CD4-positive, alpha-beta T cell treated with Interleukin-6 at 100 ng/mL for 8 hours (primary cell): ENCODE data around the gene WSCD2.

ENCODE experiments used
- DNase-seq: peaks from one replicate; pipeline ENCODE4 v3.0.0-alpha.2; 2020; ENCODE audit warnings: mixed read lengths, low spot score

WSCD2 gene

DNA sequence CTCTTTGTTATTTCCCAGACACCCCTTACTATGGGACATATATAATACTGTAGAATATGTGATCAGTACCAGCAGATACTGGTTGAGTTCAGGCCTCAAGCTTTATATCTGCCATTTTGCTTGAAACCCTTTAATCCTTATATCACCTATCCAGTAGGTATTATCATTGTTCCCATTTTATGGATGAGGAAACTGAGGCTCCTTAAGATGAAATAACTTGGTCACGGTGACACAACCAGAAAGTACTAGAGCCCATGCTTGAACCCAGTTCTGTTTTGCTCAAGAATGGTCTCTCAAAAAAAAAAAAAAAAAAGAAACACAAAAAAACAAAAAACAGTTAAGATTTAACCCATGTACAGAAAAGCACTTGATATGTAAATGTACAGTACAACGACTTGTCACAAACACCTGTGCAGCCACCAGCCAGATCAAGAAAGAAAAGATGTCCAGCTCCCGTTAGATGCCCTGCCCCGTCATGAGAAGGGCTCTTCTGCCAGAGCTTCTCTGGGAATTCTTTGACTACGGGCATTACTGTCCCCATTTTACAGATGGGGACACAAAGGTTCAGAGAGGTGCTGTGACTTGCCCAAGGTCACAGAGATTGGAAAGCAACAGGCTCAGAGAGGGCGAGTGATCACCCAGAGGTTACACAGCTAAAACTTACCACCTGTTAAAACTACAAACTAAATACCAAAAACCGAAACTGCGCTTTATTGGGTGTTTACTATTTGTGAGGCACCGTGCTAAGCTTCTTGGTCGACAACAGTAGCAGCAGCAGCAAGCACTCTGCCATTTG is 669 bp upstream of the WSCD2 start:
- DNase-seq, result no peak

DNA sequence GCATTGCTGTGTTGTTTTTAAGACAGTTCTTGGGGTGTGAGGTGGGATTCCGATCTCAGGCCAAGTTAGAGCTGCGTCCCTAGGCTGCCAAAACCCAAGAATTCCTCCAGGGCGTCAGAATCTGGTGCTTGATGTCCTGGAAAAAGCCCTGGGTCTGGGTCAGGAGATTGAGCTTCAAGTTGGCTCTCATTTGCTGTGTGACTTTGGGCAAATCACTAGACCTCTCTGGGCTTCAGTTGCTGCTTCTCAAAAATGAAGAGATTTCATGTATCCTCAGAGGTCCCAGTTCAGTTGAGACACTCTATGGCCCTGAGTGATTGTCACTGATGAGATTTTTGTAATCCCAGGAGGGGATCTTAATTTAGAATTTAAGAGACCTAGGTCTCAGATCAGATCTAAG is 1.9 kb downstream of the WSCD2 start:
- no peak for DNase-seq

DNA sequence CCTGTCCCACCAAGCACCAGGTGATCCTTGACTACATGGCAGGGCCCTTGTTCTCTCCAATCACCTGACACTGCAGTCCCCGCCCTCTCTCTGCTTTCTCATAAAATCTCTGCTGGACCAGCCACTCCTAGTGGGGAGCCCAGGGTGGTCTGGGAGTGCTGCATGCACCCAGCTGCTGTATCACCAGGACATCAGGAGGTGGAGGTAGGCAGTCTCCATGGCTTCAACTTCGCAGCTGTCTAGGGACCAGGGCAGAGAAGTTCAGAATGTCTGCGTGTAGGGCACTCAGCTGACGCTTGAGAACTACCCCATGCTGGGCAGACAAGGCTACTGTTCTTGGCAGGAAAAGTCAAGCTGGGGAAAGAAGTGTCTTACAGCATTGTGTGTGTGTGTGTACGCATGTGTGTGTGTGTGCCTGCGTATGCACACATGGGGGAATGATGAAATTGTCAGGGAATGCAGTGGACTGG is 2.6 kb downstream of the WSCD2 start:
- no peak for DNase-seq

DNA sequence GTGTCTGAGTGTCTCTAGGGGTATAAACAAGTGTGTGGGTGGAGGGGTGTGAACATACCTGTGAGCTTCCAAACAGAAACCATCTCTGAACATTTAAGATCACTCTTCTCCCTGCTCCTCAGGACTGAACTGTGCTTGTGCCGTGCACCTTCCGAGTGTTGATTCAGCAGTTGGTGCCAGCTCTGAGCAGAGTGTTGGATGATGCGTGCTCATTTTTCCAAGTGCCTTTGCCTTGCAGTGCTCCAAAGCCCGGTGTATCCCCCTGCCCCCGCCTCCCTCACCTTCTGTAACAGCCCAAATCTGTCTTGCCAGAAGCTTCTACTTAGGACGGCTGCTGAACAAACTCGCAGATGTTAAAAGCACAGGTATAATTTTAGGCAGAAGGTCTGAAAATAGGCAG is 4.4 kb downstream of the WSCD2 start:
- DNase-seq, result no peak

DNA sequence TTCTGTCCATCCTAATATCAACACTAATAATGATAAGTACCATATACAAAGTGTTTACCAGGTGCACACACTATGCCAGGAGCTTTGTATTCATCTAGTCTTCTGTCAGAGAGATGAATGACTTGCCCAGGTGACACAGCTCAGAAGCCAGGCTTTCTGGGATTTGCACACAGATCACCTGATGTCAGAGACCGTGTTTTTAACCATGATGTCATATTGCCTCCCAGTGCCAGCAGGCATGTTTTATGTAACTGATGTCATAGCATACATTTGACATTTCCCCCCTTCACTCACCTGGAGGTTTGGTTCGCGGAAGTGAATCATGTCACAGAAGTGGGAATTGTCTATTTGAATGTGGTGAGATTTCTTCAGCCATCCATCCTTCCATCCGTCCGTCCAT is 5.7 kb downstream of the WSCD2 start:
- DNase-seq, result no peak

DNA sequence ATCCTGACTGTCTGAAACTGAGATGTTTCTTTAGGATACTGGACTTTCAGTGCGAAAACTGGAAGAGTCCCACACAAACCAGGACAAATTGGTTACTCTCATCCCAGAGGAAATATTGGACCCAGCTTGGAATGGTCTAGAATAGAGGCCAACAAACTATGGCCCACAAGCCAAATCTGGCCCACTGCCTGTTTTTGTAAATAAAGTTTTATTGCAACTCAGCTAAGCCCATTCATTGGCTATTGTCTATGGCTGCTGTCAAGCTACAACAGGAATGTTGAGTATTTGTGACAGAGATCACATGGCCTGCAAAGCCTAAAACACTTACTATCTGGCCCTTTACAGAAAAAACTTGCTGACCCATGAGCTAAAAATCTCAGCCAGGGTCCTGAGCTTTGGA is 6.5 kb downstream of the WSCD2 start:
- no peak for DNase-seq

DNA sequence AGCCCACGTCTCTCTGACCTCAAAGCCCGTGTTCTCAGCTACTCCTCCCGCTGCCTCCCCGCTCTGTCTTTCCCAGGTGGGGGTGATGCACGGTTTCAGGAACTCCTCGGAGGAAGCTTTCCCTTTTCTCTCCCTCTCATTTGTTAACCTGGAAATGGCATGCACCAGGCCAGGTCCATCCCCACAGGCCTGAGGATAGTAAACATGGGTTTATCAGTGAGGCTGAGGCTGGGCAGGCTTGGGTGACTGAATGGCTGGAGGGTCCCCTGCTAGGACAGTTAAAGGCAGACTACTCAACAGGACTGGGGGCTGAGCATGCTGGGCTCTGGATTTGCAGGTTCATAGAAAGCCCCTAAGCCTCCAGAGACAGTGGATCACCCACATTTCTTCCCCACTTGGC is 7.6 kb downstream of the WSCD2 start:
- no peak for DNase-seq

DNA sequence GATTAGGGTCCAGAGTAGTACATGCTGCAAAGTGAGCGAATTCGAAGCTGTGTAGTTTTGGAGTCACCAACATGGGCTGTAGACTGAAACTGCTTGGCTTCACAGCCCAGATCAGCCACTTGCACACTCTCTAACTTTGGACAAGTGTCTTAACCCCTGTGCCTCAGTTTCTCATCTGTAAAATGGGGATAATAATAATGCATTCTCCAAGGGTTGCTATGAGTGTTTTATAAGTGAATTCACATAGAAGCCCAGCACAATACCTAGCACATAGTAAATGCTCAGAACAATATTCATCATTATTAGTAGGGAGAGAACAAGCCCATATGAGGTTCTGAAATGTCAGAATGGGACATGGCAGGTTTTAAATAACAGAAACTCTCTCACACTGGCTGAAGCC is 10.4 kb downstream of the WSCD2 start:
- DNase-seq, result no peak

DNA sequence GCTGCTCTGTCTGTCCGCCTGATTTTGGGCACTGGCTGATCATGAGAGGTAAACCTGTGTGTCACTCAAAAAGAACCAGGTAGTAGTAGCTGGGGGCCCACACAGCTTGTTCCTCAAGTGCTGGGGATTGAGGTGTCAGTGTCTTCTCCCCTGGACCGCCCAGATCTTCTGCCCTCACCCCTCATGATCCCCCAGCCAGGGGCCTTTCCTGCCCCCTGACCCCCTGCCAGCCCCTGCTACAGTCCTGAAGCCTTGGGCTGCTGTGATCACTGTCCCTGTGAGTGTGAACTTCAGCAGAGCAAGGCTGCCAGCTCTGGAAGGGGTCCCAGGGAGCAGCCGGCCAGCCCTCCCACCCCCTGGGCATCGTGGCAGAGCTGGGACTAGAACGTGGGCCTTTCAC is 11.4 kb downstream of the WSCD2 start:
- no peak for DNase-seq

DNA sequence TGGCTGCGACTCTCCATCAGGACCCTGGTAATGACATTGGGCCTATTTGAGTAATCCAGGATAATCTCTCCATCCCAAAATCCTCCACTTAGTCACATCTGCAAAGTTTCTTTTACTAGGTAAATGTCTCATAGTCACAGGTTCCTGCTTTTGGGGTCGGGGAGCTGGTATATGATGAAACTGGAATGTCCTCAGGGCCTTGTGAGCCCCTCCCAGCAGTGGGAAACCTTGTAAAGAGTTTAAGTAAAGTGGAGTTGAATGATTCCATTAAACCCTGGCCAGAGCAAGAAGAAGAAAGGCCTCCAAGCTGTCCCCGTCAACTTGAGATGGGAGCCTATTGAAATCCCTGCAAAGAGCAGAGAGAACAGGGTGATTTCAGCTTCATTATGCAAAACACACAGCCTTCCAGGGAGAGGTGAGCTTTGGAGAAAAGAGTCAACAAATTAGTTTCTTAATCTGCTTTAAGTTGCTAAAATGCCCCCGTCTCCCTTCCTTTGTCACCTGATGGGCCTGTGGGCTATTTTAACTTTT is 12.6 kb downstream of the WSCD2 start:
- no peak for DNase-seq

DNA sequence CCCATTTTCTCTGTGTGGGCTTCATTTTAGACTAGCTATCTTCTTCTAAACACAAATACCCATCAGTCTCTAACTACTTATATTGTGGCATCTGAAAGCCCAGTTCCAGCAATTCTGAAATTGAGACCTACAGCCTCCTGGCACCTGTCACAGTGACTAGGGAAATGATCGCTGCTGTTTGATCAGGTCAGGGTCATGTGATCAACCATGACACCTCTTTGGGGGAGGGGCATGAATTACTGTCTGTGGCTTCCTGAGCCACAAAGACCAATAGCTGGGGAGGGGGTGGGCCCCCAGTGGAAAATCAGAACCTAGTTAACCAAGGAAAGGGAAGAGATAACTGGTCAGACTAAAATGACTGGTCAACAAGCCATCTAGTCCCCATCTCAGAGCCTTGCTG is 14.1 kb downstream of the WSCD2 start:
- DNase-seq, result no peak

DNA sequence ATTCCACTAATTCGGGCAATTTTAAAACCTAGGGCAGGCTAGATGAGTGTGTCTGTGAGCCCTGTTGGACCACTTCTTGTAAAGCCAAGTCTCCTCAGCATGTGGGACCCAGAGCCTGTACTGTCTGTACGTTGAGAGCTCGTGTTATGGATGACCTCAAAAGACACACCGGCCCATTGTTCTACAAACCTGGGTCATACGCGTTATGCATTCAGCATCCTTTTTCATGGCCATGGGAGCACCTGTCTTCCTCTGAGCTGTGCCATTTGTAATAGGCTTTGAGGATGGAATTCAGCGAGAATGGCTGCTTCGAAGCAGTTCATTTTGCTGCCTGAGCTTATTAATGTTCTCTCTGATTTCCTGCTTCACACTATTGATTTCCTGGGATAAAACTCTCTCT is 15.0 kb downstream of the WSCD2 start:
- DNase-seq, result no peak

DNA sequence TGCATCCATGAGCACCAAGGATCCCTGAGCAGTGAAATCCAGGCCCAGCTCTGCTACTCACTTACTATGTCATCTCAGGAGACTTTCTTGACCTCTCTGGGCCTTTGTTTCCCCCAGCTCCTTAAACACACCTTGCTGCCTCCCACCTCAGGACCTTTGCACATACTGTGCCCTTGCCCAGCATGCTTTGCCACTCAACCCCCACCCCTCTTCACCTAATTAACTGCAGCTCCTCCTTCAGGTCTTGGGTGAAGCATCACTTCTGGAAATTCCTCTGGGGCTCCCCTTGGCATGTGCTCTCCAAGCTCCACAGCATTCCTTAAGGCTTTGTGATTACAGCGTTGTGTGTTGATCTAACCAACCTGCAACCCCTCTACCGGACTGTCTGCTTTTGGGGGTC is 15.9 kb downstream of the WSCD2 start:
- no peak for DNase-seq

DNA sequence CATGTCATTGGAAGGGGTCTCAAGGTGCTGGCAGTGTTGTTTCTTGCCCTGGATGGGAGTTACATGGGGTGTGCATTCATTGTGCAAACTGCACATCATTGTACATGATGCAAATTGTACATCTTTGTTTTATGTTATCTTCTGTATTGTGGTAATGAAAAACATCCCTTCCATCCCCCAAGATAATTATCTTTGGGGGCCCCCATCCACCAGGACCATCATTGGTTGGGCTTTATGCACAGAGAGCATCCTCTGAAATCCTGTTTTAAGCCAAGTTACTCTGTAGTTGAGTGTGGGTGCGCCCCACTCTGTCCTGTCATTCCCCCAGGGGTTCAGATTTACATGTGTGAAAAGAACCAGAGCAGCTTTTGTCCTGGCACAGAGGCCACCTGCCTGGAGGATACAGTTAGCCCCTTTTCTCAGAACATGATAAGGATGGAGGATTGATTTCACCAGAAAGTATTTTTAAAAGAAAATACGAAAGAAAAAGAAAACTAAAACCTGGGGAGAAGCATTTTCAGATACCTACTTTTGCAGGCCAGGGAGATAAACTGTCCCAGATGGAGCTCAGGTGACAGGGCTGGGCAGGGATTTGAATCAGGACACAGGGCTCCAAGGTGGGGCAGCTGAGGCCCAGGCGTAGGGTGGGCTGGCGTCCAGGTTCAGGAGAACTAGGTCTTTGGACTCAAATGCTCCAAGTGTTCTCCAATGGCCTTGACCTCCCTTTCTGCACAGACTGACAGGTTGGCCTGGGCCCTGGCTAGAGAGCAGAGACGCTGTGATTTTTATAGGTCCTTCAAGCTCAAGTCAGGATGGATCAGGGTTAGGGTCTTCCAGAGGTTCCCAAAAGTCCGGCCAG is 17.2 kb downstream of the WSCD2 start:
- DNase-seq, result no peak

DNA sequence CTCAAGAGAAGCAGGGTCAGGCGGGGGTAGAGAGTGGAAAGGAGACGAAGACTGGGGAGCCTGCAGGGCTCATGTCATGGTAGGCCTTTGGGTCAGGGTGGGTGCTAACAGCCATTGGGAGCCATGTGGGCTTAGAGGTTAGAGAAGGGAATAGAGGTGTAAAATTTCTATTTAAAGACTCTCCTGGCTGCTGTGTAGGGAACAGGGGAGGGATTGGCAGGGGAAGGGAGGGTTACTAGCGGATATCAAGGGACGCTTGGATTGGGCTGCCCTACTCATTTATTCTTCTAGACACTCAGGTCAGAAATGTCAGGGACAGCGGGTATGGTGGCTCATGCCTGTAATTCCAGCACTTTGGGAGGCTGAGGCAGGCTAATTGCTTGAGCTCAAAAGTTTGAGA is 18.2 kb downstream of the WSCD2 start:
- DNase-seq, result no peak

DNA sequence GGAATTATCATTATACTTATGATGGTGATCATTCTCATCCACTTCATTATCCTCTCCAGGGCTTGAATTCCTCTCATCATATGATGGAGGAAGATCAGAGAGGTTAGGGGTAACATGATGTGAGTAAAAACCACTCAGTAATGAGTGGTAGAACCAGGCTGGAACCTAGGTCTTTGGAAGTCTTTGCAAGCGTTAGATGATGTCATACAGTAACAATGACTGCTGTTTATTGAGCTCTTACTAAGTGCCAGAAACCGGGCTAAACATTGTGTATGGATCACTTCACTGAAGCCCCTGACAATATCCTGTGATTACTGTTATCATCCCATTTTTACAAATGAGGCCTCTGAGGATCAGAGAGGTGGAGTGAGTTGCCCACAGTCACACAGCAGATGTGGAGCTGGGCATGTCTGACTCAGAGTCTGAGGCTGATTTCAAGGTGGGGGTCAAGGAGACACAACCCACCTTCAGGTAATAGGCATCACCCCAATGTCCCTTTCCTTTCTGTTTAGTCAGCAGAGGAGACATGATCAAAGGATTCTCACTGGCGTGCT is 19.5 kb downstream of the WSCD2 start:
- no peak for DNase-seq

DNA sequence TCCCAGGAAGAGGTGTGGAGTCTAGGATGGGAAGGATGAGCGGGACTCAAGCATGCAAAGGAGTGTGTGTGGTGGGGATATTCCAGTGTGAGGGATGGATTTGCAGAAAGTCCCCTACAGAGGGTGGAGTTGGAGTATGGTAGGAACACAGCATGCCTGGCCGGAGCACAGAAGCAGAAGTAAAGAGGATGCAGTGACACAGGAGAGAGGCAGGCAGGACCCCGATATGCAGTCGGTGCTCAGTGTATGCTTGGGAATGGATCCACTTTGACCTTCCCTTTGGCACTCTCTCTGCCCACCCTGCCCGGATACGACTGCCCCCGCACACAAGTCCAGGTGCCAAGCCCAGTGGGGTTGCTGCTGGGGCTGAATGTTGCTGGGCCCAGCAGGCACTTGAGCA is 21.3 kb downstream of the WSCD2 start:
- no peak for DNase-seq

DNA sequence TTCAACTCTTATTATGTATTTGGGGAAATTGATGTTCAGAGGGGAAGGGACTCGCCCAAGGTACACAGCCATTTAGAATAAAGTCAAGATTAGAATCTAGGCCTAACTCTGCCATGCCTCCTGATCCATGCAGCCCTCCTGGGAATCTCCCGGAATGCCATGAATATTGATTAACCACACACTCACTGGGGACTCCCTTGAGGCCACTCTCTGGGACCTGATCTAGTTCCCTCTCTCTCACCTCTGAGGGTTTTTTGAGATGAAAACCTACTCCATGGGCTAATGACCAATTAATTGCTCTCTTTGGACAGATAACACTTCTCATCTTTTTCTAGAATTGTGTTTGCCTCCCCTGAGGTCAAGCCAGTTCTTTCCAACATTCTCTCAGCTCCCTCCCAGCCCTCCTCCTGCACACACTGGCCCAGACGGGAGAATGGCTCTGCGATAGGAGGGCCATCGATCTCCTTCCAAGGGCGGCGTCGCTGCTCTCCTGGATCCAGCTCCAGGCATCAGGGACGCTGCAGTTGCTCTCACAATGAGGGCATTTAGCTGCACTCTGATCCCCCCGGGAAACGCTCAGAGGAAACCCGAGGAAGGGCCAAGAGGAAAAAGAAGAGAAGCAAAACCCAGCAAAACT is 22.6 kb downstream of the WSCD2 start:
- DNase-seq, result no peak

DNA sequence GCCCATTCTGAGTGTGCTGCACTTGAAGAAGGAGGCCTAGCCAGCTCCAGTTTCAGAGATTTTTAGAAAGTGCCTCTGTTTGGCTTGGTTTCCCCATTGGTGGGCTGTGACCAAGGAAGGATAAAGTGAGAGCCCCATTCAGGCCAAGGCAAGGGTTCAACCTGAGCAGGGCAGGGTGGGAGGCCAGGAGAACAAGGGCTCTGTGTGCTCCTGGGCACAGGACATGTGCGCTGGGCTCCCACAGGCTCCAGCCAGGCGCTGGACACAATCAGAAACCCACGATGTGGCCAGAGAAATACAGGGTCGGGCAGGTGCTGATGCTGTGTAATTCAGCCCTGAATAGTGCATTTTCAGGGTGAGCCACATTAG is 23.1 kb downstream of the WSCD2 start:
- DNase-seq, result no peak

DNA sequence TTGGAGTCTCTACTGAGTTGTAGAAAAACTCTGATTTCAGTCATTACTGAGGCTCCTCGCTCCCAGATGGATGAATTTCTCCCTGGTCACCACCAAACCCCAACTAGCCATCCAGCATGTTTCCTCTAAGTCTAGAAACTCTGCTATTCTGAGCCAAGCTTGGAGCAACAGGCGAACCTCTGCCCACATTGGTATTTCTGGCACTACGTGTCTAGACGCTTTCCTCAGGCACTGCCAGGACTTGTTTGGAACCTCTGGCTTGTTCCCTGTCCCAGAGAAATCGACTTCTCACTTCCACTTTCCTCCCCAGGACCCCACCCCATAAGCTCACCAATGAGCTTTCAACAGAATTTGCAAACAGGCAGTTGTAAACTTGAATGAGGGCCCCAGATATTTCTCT is 27.6 kb downstream of the WSCD2 start:
- DNase-seq, result no peak

DNA sequence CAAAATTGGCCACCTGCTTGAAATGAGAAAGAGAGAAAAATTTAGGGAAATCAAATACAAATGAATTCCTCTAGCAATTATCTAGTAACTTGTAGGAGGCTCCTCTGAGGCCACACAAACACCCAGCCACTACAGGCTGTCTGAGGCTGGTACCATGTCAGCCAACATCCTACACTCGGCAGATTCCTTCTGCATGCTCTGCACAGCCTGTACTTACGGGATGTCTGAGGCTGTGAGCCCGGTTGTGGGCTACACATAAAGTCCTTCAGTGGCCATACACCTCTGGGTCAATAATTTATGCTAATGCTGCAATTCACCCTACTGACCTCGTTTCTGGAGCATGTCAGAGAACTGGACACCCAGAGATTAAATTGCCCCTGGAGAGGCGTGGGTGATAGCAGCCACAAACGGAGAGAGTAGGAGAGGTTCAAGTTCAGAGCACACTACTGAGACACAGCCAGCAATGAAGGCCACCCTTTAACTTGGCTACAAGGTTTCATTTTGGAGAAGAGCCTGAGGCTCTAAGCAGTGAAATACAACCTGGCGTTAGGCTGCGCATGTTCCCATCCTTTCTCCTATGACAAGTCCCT is 28.9 kb downstream of the WSCD2 start:
- no peak for DNase-seq

DNA sequence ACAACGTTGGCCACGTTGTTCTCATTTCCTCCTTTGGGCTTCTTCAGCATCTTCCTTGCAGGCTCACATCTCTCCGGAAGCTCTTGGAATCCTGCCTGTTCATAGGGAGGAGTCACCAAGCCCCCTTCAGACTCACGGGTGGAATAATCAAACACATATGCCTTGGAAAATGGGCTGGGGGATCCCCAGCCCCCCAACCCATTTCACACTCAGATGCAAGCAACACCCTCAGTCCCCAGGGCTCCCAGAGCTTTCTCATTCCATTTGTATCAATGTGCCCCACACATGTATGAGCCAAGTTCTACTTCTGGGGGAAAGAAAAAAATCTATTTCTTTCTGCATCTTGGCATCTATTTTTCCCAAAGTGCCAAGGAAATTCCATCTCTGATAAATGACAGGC is 33.1 kb downstream of the WSCD2 start:
- no peak for DNase-seq
